HG03280 (cell line): Measurements from ENCODE around the gene KIF20A.
"Not testable (repeated sequence)": the region's sequence is repeated elsewhere in the genome, so short reads cannot be mapped to it uniquely, and the experiment has no call there.

Experiments used
- ATAC-seq: cut with Tn5 transposase; IDR thresholded peaks from one replicate; pipeline ENCODE4 v1.9.1; 2021; ENCODE audit warnings: mild to moderate bottlenecking, moderate library complexity; ENCODE audit not compliant: unreplicated experiment

KIF20A gene

DNA sequence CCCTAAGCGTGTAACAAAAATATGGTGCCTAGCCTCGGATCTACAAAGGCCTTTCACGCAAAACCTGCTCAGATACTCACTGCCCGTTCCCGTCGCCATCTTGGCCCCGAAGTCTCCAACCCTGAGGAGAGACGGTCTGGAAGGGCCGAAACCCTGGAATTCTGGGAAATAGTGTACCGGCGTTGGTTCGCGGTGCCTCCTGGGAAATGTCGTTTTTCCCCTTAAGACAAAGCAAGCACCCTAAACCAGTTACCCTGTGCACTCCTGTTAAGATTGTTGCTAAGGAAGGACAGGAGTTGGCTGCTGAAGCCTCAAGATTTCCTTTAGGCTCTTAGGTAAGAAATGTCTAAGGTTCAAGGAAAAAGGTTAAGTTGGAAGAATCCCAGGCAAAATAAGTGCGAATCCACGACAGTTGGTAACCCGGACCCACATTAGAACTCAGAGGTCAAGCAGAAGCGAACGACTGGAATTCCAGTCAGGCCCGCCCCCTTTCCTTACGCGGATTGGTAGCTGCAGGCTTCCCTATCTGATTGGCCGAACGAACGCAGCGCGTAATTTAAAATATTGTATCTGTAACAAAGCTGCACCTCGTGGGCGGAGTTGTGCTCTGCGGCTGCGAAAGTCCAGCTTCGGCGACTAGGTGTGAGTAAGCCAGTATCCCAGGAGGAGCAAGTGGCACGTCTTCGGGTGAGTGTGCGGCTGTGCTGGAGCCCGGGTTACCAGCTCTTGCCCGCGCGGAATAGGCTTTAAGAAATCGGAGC lies at the start of gene KIF20A, which contains the start of gene BRD8:
Gene KIF20A, plus strand, starts transcription at position 597 of the 761 bp plus-strand sequence. CDS start 569 bp downstream, outside the sequence.
Gene BRD8, minus strand, starts transcription at position 115 of the 761 bp plus-strand sequence. Its CDS starts 16 bp downstream, at position 99.
- peak; percentile 87 for ATAC-seq

GRCh38 chr5:138129347-138129746 lies 49.6 kb upstream of the KIF20A start:
- no peak for ATAC-seq

DNA sequence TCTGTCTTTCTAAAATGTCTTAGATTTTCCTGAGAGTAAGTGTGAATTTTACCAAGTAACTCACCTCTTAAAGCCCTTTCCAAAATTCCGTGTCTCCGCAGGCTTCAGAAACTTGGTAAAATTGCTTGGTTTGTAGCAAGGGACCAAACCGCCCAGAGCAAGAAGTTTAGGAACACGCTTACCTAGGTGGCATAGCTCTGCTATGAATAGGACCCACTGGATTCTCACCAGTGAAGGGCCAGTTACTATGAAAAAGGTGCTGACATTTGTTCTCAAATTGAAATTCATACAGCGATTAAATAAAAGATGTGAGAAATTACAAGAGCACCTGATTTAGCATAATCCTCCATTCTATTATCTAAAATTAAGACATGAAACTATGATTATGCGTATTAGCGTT lies 46.4 kb upstream of the KIF20A start:
- no peak for ATAC-seq

DNA sequence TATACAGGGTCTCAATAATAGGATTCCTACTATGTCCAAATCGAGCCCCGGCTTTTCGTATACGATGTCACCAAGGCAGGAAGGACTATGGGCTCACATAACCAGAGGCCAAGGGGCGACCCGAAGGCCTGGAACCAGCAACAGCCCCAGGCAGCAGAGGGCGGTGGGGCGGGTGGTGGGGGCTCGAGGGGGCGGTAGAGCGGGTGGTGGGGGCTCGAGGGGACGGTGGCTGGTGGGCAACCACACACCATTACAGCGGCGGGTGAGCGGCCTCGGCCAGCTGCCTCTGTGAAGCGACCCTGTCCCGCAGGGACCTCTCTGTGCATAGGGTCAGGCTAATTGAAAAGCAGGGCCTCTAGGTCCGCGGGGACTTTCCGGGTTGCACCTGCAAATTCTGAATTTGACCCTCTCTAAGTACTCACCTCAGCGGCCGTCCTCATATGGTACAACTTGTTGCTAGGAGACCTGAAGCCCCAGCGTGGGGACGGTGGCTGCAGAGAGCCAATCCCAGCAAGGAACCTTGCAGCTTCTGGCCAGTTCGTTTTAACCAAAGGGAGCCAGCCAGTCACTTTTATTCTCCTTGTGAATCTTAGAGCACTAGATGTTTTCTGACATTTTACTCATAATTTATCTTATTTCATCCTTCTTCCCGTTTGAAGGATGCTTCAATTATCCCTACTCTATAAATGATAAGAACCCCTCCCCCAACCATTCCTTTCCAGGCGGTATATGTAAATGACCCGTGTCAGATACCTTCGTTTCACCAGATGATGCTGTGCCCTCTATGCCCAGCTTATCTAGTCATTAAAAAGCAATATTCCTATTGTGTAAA lies 39.7 kb upstream of the KIF20A start, which contains the start of gene NME5:
Gene NME5, minus strand, starts transcription at position 480 of the 832 bp plus-strand sequence. CDS start 648 bp downstream, outside the sequence.
- peak; percentile 52 for ATAC-seq

- no peak for ATAC-seq
Observed at GRCh38 chr5:138139781-138140090, 39.2 kb upstream of the KIF20A start.

DNA sequence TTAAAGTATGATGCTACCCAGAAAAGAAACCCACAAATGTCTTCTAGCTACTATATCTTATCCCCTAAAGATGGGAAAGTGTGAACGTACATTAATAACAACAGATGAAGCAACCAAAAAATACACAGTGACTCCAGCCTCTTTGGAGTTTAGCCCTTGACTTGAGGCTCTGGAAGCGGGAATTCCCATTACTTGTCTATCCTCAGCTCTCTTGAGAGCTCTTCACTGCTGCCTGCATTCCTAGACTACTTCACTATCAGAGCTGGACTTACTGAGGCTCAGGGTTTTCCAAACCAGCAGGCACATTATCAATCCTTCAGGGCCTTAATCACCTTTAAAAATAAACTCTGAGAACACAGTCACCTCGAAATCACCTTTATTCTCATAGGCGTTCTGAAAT lies 38.6 kb upstream of the KIF20A start:
- ATAC-seq: no peak

GRCh38 chr5:138141734-138142133 lies 37.2 kb upstream of the KIF20A start:
- no peak for ATAC-seq

GRCh38 chr5:138143578-138143977 lies 35.3 kb upstream of the KIF20A start:
- ATAC-seq: not testable (repeated sequence)

GRCh38 chr5:138148811-138149210 lies 30.1 kb upstream of the KIF20A start:
- ATAC-seq: no peak

- no peak for ATAC-seq
Observed at GRCh38 chr5:138149530-138149929, 29.4 kb upstream of the KIF20A start.

DNA sequence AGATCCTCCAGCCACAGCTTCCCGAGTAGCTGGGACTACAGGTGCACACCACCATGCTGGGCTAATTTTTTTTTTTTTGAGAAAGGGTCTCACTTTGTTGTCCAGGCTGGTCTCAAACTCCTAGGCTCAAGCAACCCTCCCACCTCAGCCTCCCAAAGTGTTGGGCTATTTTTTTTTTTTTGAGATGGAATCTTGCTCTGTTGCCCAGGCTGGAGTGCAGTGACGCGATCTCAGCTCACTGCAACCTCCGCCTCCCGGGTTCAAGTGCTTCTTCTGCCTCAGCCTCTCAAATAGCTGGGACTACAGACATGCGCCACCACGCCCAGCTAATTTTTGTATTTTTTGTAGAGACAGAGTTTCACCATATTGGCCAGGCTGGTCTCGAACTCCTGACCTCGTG lies 22.9 kb upstream of the KIF20A start:
- not testable (repeated sequence) for ATAC-seq

DNA sequence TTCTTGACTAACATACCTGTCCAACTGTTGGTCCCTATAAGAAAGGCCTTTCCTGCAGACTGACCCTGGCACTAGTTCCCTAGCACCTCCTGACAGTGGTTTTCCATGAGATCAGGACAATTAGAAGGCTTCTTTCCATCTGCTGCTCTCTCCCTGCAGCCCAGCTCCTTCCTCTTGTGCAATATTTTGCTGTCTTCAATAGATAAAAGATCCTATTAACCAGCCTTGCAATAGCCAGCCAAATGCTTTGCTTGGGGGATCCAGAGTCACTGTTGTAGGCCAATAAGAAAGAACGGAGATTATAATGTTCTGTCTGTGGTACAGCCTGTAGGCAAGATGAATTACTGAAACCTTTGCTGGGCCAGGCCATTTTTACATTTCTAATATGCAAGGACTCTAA lies 21.3 kb upstream of the KIF20A start:
- no peak for ATAC-seq

DNA sequence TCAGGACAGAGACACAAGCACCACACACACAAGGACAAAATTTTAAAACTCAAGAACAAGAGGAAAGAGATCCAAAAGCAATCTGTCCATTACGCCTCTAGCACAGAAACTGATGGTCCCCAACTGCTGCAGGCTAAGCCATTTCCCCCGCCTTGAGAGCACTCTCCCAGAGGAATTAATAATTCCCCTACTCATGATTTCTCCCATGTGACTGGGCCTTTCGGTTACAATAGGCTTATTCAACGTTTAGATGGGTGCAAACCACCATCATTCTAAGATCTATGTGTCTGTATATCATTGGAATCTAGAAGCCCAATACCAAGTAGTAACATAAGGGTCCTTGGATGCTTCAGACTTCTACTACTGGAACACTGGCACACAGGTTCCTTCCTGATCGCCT lies 19.2 kb upstream of the KIF20A start:
- ATAC-seq: no peak

DNA sequence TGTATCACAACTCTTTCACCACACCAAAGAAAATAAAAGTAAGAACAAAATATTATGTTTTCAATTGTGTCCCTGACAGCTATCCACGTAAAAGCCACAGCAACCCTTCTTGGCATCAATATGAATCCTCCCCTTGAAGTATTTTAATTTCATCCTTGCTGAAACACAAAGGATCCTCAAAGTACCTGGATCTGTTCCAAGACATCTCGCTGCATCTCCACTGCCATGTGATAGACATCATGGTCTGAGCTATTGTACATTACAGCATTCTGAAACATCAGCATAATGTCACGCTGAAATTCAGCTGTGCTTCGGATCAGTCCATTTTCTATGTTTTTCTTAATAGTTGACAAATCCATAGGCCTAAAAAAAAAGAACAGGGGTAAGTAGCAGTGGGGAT lies 18.2 kb upstream of the KIF20A start:
- no peak for ATAC-seq

- ATAC-seq: no peak
Observed at GRCh38 chr5:138163721-138164120, 15.2 kb upstream of the KIF20A start.

DNA sequence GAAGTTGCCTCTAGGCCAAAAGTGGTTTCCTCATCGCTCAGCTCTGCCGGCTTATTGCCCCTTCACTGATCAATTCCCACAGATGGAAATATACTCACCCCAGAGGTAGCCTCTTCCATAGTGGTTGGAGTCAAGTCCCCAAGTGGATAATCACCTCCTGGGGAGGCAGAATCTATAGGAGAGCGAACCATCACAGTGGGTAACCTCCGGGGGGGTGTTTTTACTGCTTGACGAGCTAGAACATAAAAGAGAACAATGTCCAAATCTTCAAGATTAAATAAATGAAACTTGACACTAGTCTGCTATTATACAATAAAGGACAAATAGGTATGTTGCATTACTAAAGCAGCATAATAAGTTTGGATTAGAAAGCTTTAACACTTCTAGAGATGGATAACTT lies 9.8 kb upstream of the KIF20A start:
- no peak for ATAC-seq

- ATAC-seq: no peak
Observed at GRCh38 chr5:138170299-138170698, 8.6 kb upstream of the KIF20A start.

DNA sequence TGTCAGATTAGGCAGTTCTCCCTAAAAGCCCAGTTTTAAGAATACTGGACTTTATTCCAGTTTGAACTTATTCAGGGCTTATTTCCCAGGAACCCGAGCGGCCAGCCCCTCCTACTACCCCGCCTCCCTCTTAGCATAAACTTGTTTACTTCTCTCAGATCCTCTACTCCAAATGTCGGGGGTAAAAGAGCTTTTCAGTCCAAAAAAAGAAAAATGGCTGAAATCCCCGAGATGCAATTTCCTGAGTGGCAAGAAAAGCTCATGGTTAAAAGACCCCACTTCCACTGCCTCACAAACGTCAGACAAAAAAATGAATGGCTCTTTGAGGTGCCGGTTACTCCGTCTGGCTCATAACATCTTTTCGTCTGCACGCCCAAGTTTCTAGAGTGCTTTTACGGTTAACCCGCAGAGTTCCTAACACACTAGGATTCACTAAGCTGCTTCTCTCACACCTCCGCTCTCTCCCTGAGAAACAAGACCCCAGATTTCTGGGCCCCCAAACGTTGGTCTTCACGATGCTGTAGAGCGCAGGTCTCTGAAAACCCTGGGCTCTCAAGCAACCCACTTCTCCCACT lies 884 bp upstream of the KIF20A start:
- ATAC-seq: no peak

- no peak for ATAC-seq
Observed at GRCh38 chr5:138179277-138179857, 455 bp downstream of the KIF20A start.

DNA sequence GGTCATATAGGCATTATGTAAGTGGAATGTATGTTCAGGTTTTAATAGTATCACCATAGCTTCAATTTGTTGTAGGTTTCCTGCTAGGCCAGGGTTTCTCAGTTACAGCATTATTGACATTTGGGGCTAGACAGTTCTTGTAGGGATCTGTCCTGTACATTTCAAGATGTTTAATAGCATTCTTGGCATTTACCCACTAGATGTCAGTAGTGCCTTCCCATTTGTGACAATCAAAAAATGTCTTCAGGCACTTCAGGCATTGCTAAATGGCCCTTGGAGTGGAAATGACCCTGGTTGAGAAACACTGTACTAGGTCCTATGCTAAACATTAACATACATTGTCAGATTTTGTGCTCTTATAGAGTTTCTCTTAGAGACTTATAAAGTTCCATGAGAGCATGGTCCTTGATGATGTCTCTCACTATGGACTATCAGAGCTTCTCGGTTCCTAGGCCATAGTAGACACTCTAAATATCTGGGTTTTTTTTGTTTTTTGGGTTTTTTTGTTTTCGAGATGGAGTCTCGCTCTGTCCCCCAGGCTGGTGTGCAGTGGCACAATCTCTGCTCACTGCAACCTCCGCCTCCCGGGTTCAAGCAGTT lies 1.4 kb downstream of the KIF20A start:
- no peak for ATAC-seq

- ATAC-seq: no peak
Observed at GRCh38 chr5:138180841-138181240, 1.9 kb downstream of the KIF20A start.
